ENCODE measurements around the gene LGALS12. TPM values are rescaled to one million over a fixed set of nuclear protein-coding genes. Genes with fewer than 3 reads are reported as not detected.
"Not testable (repeated sequence)": the region's sequence is repeated elsewhere in the genome, so short reads cannot be mapped to it uniquely, and the experiment has no call there.

Gene LGALS12
- total RNA-seq, 1 experiment from 2014 or later, result not detected

DNA sequence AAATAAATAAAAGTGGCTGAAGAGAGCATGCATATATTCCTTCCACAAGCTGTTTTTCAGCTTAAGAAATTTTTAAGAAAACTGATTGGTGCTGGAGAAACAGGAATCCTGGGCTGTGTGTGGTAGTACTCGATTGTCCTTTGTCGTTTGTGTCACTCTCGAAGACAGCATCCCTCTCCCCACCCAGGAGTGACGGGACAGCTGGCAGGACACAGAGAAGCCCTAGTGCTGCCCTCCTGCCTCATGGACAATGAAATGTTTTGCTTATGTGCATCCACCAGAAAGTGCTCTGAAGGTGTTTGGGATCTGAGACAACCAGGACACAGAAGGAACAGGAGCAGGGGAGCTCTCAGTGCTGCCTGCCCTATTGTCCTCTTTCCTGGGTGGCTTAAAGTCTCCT, 43.5 kb downstream of the LGALS12 start:
- H3K4me1 ChIP-seq, result no peaks in the 10 kb centered on the region
- Mint-ChIP-seq H3K36me3 (ENCODE audit: insufficient read depth, unreplicated experiment) (peaks cover 4% of the 10 kb centered on the region), H3K9me3 (ENCODE audit: unreplicated experiment) (no peaks in the 10 kb centered on the region), H3K27me3 (ENCODE audit: insufficient read depth, unreplicated experiment) (no peaks in the 10 kb centered on the region), H3K4me3 (ENCODE audit: unreplicated experiment) (no peak overlapping the region), H3K4me1 (ENCODE audit: low read depth, unreplicated experiment) (no peaks in the 10 kb centered on the region), H3K27ac (ENCODE audit: unreplicated experiment) (no peak overlapping the region)
- TF ChIP-seq, protein P1, sequence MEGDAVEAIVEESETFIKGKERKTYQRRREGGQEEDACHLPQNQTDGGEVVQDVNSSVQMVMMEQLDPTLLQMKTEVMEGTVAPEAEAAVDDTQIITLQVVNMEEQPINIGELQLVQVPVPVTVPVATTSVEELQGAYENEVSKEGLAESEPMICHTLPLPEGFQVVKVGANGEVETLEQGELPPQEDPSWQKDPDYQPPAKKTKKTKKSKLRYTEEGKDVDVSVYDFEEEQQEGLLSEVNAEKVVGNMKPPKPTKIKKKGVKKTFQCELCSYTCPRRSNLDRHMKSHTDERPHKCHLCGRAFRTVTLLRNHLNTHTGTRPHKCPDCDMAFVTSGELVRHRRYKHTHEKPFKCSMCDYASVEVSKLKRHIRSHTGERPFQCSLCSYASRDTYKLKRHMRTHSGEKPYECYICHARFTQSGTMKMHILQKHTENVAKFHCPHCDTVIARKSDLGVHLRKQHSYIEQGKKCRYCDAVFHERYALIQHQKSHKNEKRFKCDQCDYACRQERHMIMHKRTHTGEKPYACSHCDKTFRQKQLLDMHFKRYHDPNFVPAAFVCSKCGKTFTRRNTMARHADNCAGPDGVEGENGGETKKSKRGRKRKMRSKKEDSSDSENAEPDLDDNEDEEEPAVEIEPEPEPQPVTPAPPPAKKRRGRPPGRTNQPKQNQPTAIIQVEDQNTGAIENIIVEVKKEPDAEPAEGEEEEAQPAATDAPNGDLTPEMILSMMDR (IDR thresholded peaks at IDR 0.05; ENCODE audit: insufficient read depth in 1 of 2, low read depth in 1 of 2, low read length in 1 of 2, severe bottlenecking in 1 of 2, unreplicated experiment in 1 of 2), result no peak
- ChIA-PET CTCF (no interaction called here), POLR2A (no interaction called here)
- no peaks in the 10 kb centered on the region for H3K36me3 ChIP-seq (ENCODE audit: control insufficient read depth, insufficient read depth, low read length)
- intact Hi-C loops (cut with micrococcal nuclease; ENCODE audit: unreplicated experiment), result no loop called here
- BruUV-seq (replicated peaks), result no TSS peak
- DNase-seq, result no peak
- no peaks in the 10 kb centered on the region for H3K9me3 ChIP-seq
- H3K27me3 ChIP-seq (replicated peaks; ENCODE audit: control insufficient read depth, insufficient read depth, low read length), result no peaks in the 10 kb centered on the region
- no peak overlapping the region for H3K4me3 ChIP-seq (ENCODE audit: low read depth, low read length)

DNA sequence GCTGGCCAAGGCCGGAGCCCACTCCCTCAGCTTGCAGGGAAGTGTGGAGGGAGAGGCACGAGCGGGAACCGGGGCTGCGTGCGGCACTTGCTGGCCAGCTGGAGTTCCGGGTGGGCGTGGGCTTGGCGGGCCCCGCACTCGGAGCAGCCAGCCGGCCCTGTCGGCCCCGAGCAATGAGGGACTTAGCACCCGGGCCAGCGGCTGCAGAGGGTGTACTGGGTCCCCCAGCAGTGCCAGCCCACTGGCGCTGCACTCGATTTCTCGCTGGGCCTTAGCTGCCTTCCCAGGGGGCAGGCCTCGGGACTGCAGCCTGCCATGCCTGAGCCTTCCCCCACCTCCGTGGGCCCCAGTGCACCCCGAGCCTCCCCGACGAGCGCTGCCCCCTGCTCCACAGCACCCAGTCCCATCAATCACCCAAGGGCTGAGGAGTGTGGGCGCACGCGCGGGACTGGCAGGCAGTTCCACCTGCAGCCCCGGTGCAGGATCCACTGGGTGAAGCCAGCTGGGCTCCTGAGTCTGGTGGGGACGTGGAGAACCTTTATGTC, 44.3 kb downstream of the LGALS12 start:
- intact Hi-C loops (cut with micrococcal nuclease; ENCODE audit: unreplicated experiment); H3K4me1 ChIP-seq; H3K27ac Mint-ChIP-seq (ENCODE audit: unreplicated experiment); H3K4me3 Mint-ChIP-seq (ENCODE audit: unreplicated experiment); H3K27me3 ChIP-seq (replicated peaks; ENCODE audit: control insufficient read depth, insufficient read depth, low read length); H3K36me3 Mint-ChIP-seq (ENCODE audit: insufficient read depth, unreplicated experiment); CTCF ChIA-PET; H3K36me3 ChIP-seq (ENCODE audit: control insufficient read depth, insufficient read depth, low read length); BruUV-seq (replicated peaks); H3K9me3 Mint-ChIP-seq (ENCODE audit: unreplicated experiment); H3K4me3 ChIP-seq (ENCODE audit: low read depth, low read length); POLR2A ChIA-PET; H3K4me1 Mint-ChIP-seq (ENCODE audit: low read depth, unreplicated experiment); H3K9me3 ChIP-seq; DNase-seq; H3K27me3 Mint-ChIP-seq (ENCODE audit: insufficient read depth, unreplicated experiment): not testable (repeated sequence)

DNA sequence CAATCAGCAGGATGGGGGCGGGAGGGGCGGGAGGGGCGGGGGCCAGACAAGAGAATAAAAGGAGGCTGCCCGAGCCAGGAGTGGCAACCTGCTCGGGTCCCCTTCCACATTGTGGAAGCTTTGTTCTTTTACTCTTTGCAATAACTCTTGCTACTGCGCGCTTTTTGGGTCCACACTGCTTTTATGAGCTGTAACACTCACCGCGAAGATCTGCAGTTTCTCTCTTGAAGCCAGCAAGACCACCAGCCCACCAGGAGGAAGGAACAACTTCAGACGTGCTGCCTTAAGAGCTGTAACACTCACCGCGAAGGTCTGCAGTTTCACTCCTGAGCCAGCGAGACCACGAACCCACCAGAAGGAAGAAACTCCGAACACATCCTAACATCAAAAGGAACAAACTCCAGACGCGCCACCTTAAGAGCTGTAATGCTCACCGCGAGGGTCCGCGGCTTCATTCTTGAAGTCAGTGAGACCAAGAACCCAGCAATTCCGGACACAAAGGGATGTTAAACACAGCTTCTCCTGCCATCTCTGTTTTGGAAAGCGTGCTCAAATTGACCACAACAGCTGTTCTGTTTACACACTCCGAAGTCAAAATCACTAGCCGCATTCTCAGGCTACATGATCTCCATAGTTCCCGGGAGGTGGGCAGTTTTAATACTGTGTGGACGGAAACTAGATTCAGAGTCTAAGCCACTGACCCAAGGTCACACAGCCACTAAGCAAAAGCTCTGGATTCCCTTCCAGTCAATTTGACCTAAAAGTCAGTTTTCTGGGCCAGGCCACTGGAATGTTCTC, 45.4 kb downstream of the LGALS12 start:
- ChIA-PET CTCF (interaction anchor here (0.7 kb wide), 1 partner anchor 1819 kb away, joined by 5 read pairs; no protein-coding TSS in a partner anchor), POLR2A (no interaction called here)
- H3K36me3 Mint-ChIP-seq (ENCODE audit: insufficient read depth, unreplicated experiment), result peaks cover 4% of the 10 kb centered on the region
- BruUV-seq (replicated peaks), result no TSS peak
- H3K4me3 ChIP-seq (ENCODE audit: low read depth, low read length), result no peak overlapping the region
- H3K36me3 ChIP-seq (ENCODE audit: control insufficient read depth, insufficient read depth, low read length), result no peaks in the 10 kb centered on the region
- no peaks in the 10 kb centered on the region for H3K27me3 Mint-ChIP-seq (ENCODE audit: insufficient read depth, unreplicated experiment)
- H3K4me1 Mint-ChIP-seq (ENCODE audit: low read depth, unreplicated experiment), result no peaks in the 10 kb centered on the region
- no peak overlapping the region for H3K27ac Mint-ChIP-seq (ENCODE audit: unreplicated experiment)
- TF ChIP-seq, protein P1 (IDR thresholded peaks at IDR 0.05; ENCODE audit: insufficient read depth in 1 of 2, low read depth in 1 of 2, low read length in 1 of 2, severe bottlenecking in 1 of 2, unreplicated experiment in 1 of 2), result no peak
- H3K27me3 ChIP-seq (replicated peaks; ENCODE audit: control insufficient read depth, insufficient read depth, low read length), result no peaks in the 10 kb centered on the region
- H3K4me1 ChIP-seq, result no peaks in the 10 kb centered on the region
- intact Hi-C loops (cut with micrococcal nuclease; ENCODE audit: unreplicated experiment), result no loop called here
- H3K9me3 ChIP-seq, result no peaks in the 10 kb centered on the region
- no peak overlapping the region for H3K4me3 Mint-ChIP-seq (ENCODE audit: unreplicated experiment)
- H3K9me3 Mint-ChIP-seq (ENCODE audit: unreplicated experiment), result no peaks in the 10 kb centered on the region
- DNase-seq, result no peak

Data from Caco-2 (cell line).